ENCODE data around the gene GALNTL6.

- no peak for TF ChIP-seq MCM7 (IDR thresholded peaks at IDR 0.05)
- no peak for TF ChIP-seq JUND (IDR thresholded peaks at IDR 0.05; ENCODE audit: borderline replicate concordance, low read depth, low read length)
- TF ChIP-seq JUND (tag; IDR thresholded peaks at IDR 0.05; ENCODE audit: borderline replicate concordance, low read depth, low read length), result no peak
- no peak for TF ChIP-seq TCF7 (IDR thresholded peaks at IDR 0.05; ENCODE audit: borderline replicate concordance)
These were observed 878.3 kb downstream of the GALNTL6 start for GRCh38 chr4:172691552-172691951.

Measured in K562 (cell line).